ENCODE results near the gene DELE1.

DELE1 gene

DNA sequence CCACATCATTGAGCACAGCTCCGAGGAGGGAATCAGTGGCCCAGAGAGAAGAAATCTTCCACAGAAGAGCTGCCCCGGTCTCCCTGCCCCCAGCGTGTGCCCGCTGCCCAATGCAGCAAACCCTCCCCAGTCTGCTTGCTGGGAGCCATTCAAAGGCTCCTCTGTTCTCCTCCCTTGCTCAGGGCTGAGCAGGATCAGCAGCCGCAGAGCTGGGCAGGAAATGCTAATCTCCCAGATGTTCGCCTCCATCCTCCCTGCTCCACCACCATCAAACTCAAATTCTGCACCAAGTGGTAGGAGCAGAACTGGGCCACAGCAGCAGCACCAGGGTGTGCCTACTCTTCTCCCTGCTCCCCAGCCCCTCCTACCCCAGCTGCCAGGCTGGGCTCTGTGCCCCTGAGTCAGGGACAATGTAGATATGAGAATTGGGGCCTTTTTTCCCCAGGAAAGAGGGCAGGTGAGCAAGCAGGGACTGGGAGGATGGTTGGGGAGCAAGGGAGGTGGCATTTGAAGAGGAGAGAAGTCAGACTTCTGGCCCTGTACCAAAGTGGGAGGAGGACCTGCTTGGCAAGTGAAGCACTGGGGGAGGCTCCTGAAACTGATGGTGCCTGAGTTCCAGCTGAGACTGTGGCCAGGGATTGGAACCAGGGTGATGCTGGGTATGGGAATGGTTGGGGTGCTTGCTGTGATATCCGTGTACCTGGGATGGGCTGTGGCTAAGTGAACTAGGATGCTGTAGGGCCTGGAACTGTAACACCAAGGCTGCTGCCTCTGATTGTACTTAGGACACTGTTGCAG lies 43.5 kb upstream of the DELE1 start:
- H3K27me3 ChIP-seq (ENCODE audit: control insufficient read depth in 1 of 2, insufficient read depth in 1 of 2, low read length in 2 of 2), result peaks cover 89 to 93% of the 10 kb centered on the region in 2 experiments
- H3K18ac ChIP-seq (ENCODE audit: low read depth in 1 of 2, low read length in 2 of 2), result no peak overlapping the region
- H3K4me2 ChIP-seq (ENCODE audit: low read length, poor library complexity, severe bottlenecking), result no peak overlapping the region
- no peaks in the 10 kb centered on the region for H3K36me3 ChIP-seq (ENCODE audit: control insufficient read depth in 1 of 2, insufficient read depth in 2 of 2, low read depth in 1 of 2, low read length in 2 of 2)
- no peak overlapping the region for H3K9ac ChIP-seq (ENCODE audit: low read length)
- no peak overlapping the region for H2AK5ac ChIP-seq (ENCODE audit: low read length, severe bottlenecking)
- H3K4ac ChIP-seq (ENCODE audit: low read depth in 1 of 2, low read length in 2 of 2), result no peak overlapping the region
- H2BK120ac ChIP-seq (ENCODE audit: low read depth, low read length), result no peak overlapping the region
- no peak overlapping the region for H3K23ac ChIP-seq (ENCODE audit: low read length in 2 of 2)
- WGBS, result 32% methylated on average over 7 of the region's 7 CpGs
- H3K27ac ChIP-seq (ENCODE audit: low read length, poor library complexity, severe bottlenecking), result no peak overlapping the region
- no peak for DNase-seq
- no peak overlapping the region for H2BK12ac ChIP-seq (ENCODE audit: low read length in 2 of 2)
- no peak overlapping the region for H4K8ac ChIP-seq (ENCODE audit: low read length)
- H2AFZ ChIP-seq (ENCODE audit: low read depth, low read length), result no peak overlapping the region
- peaks cover 32% of the 10 kb centered on the region for H3K4me1 ChIP-seq (ENCODE audit: control insufficient read depth, insufficient read depth, low read depth, low read length)
- H4K91ac ChIP-seq (ENCODE audit: low read length), result no peak overlapping the region
- no peak overlapping the region for H3K14ac ChIP-seq (ENCODE audit: low read length in 2 of 2)
- no peak overlapping the region for H3K4me3 ChIP-seq (ENCODE audit: insufficient read depth in 1 of 2, low read depth in 1 of 2, low read length in 2 of 2)
- no peaks in the 10 kb centered on the region for H3K9me3 ChIP-seq (ENCODE audit: control insufficient read depth, low read length)
- no peak overlapping the region for H2BK5ac ChIP-seq (ENCODE audit: low read depth, low read length, poor library complexity, severe bottlenecking)
- no peak overlapping the region for H2BK15ac ChIP-seq (ENCODE audit: low read depth, poor library complexity, severe bottlenecking)
- H3K79me1 ChIP-seq (replicated peaks; ENCODE audit: low read length, poor library complexity, severe bottlenecking), result no peaks in the 10 kb centered on the region

DNA sequence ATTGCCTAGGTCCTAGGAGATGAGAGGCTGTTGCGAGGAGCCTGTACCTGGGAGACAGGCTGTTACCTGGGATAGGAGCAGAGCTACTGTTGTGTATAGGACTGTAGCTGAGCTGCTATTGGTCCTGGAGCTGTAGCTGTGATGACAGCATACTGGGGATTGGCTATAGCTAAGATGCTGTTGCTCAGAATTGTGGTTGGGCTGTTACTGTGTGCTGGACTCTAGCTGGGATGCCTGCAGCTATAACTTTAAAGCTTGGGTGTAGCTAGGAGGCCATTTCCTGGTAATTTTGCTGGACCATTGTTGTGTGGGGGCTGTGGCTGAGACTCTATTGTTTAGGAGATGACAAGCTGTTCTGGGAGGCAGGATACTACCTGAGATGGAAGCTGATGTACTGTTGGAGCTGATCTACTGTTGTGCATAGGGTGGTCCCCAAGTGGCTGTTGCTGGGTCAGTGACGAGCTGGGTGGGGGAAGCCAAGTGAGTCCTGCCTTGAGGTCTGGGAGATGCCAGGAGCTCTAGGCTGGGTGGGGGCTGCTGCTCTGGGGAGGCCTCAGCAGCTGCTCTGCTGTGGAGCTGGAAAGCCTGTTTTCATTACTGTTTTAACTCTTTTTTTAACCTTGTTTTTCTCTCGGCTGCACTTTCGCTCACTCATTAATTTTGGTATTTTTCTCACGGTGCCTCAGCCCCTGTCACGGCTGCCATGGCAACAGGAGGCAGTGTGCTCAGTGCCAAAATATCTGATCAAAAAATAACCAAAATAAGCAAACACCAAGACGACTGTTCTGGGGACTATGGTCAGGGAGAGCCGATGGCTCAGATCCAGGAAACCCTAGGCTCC lies 42.5 kb upstream of the DELE1 start:
- 62% methylated on average over 8 of the region's 8 CpGs for WGBS
- Histone ChIP-seq H2AFZ (ENCODE audit: low read depth, low read length) (no peak overlapping the region), H3K14ac (ENCODE audit: low read length in 2 of 2) (peak overlapping the region in 1 of 2 experiments; percentile 45), H3K9ac (ENCODE audit: low read length) (no peak overlapping the region), H3K4me1 (ENCODE audit: control insufficient read depth, insufficient read depth, low read depth, low read length) (peaks cover 28% of the 10 kb centered on the region), H3K4ac (ENCODE audit: low read depth in 1 of 2, low read length in 2 of 2) (no peak overlapping the region), H4K91ac (ENCODE audit: low read length) (no peak overlapping the region), H2AK5ac (ENCODE audit: low read length, severe bottlenecking) (no peak overlapping the region), H3K79me1 (replicated peaks; ENCODE audit: low read length, poor library complexity, severe bottlenecking) (no peaks in the 10 kb centered on the region), H3K18ac (ENCODE audit: low read depth in 1 of 2, low read length in 2 of 2) (no peak overlapping the region), H3K27me3 (ENCODE audit: control insufficient read depth in 1 of 2, insufficient read depth in 1 of 2, low read length in 2 of 2) (peaks cover 86 to 91% of the 10 kb centered on the region in 2 experiments), H3K9me3 (ENCODE audit: control insufficient read depth, low read length) (no peaks in the 10 kb centered on the region), H3K4me2 (ENCODE audit: low read length, poor library complexity, severe bottlenecking) (no peak overlapping the region), H3K4me3 (ENCODE audit: insufficient read depth in 1 of 2, low read depth in 1 of 2, low read length in 2 of 2) (no peak overlapping the region), H2BK12ac (ENCODE audit: low read length in 2 of 2) (no peak overlapping the region), H2BK120ac (ENCODE audit: low read depth, low read length) (no peak overlapping the region), H3K23ac (ENCODE audit: low read length in 2 of 2) (no peak overlapping the region), H3K36me3 (ENCODE audit: control insufficient read depth in 1 of 2, insufficient read depth in 2 of 2, low read depth in 1 of 2, low read length in 2 of 2) (no peaks in the 10 kb centered on the region), H4K8ac (ENCODE audit: low read length) (no peak overlapping the region), H3K27ac (ENCODE audit: low read length, poor library complexity, severe bottlenecking) (no peak overlapping the region), H2BK5ac (ENCODE audit: low read depth, low read length, poor library complexity, severe bottlenecking) (no peak overlapping the region), H2BK15ac (ENCODE audit: low read depth, poor library complexity, severe bottlenecking) (no peak overlapping the region)
- DNase-seq, result no peak

DNA sequence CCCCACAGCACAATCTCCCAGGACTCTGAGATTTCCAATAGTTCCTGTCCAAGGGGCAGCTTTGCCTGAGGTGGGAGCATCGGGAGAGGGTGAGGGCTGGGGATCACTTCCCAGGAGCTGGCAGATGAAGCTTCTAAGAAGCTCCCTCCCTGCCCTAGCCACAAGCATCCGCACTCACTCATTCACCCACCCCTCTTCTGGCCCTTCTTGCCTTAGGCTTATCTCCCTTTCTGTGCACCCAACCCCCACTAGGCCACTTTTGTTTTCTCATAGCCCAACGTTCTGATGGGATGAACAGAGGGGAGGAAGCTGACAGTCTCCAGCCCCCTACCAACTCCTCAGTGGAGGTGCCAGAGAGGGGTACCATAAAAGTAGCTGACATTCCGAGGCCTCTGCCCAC lies 41.8 kb upstream of the DELE1 start:
- 31% methylated on average over 2 of the region's 4 CpGs for WGBS
- no peak overlapping the region for H2AK5ac ChIP-seq (ENCODE audit: low read length, severe bottlenecking)
- no peak overlapping the region for H3K14ac ChIP-seq (ENCODE audit: low read length in 2 of 2)
- no peak overlapping the region for H2AFZ ChIP-seq (ENCODE audit: low read depth, low read length)
- no peak for DNase-seq
- H3K4me3 ChIP-seq (ENCODE audit: insufficient read depth in 1 of 2, low read depth in 1 of 2, low read length in 2 of 2), result no peak overlapping the region
- no peak overlapping the region for H3K4me2 ChIP-seq (ENCODE audit: low read length, poor library complexity, severe bottlenecking)
- H3K18ac ChIP-seq (ENCODE audit: low read depth in 1 of 2, low read length in 2 of 2), result no peak overlapping the region
- H3K9ac ChIP-seq (ENCODE audit: low read length), result no peak overlapping the region
- H3K36me3 ChIP-seq (ENCODE audit: control insufficient read depth in 1 of 2, insufficient read depth in 2 of 2, low read depth in 1 of 2, low read length in 2 of 2), result no peaks in the 10 kb centered on the region
- H3K27me3 ChIP-seq (ENCODE audit: control insufficient read depth in 1 of 2, insufficient read depth in 1 of 2, low read length in 2 of 2), result peaks cover 79 to 84% of the 10 kb centered on the region in 2 experiments
- no peak overlapping the region for H3K4ac ChIP-seq (ENCODE audit: low read depth in 1 of 2, low read length in 2 of 2)
- H3K79me1 ChIP-seq (replicated peaks; ENCODE audit: low read length, poor library complexity, severe bottlenecking), result no peaks in the 10 kb centered on the region
- H3K23ac ChIP-seq (ENCODE audit: low read length in 2 of 2), result no peak overlapping the region
- H2BK12ac ChIP-seq (ENCODE audit: low read length in 2 of 2), result no peak overlapping the region
- no peak overlapping the region for H4K91ac ChIP-seq (ENCODE audit: low read length)
- H2BK120ac ChIP-seq (ENCODE audit: low read depth, low read length), result no peak overlapping the region
- no peak overlapping the region for H4K8ac ChIP-seq (ENCODE audit: low read length)
- peaks cover 21% of the 10 kb centered on the region for H3K4me1 ChIP-seq (ENCODE audit: control insufficient read depth, insufficient read depth, low read depth, low read length)
- no peak overlapping the region for H2BK15ac ChIP-seq (ENCODE audit: low read depth, poor library complexity, severe bottlenecking)
- H2BK5ac ChIP-seq (ENCODE audit: low read depth, low read length, poor library complexity, severe bottlenecking), result no peak overlapping the region
- no peak overlapping the region for H3K27ac ChIP-seq (ENCODE audit: low read length, poor library complexity, severe bottlenecking)
- no peaks in the 10 kb centered on the region for H3K9me3 ChIP-seq (ENCODE audit: control insufficient read depth, low read length)

DNA sequence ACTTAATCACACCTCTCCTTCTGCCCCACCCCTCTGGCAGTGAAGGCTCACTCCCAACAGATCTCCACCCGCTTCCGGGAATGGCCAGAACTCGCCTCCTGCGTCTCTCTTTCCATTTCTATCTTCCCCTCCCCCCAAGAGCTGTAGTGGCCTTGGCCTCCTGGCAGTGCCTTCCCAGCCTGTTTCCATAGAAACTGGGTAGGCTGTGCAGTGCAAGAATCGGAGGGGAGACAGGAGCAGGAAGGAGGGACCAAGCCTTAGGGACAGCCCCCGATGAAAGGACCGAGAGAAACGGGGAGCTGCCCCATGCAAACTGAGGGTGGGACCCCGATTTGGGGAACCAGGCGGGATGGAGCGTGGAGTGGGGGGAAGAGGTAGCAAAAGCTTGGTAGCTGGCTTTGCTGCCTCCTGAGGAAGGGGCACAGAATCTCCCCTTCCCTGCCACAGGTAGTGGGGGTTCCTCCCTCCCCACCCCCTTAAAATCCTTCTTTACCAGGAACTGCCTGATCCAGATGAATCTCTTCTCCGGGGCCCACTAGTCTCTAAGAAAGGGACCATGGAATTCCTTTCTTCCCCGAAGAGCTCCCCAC lies 41.0 kb upstream of the DELE1 start:
- DNase-seq, result no peak
- H3K14ac ChIP-seq (ENCODE audit: low read length in 2 of 2), result no peak overlapping the region

More for the DNA sequence above, 41.0 kb upstream of the DELE1 start:
- Histone ChIP-seq H3K27ac (ENCODE audit: low read length, poor library complexity, severe bottlenecking) (no peak overlapping the region), H3K23ac (ENCODE audit: low read length in 2 of 2) (no peak overlapping the region), H3K9me3 (ENCODE audit: control insufficient read depth, low read length) (no peaks in the 10 kb centered on the region), H4K91ac (ENCODE audit: low read length) (no peak overlapping the region), H2AFZ (ENCODE audit: low read depth, low read length) (no peak overlapping the region), H2AK5ac (ENCODE audit: low read length, severe bottlenecking) (no peak overlapping the region), H2BK12ac (ENCODE audit: low read length in 2 of 2) (no peak overlapping the region), H2BK120ac (ENCODE audit: low read depth, low read length) (no peak overlapping the region), H3K79me1 (replicated peaks; ENCODE audit: low read length, poor library complexity, severe bottlenecking) (no peaks in the 10 kb centered on the region), H3K9ac (ENCODE audit: low read length) (no peak overlapping the region), H3K36me3 (ENCODE audit: control insufficient read depth in 1 of 2, insufficient read depth in 2 of 2, low read depth in 1 of 2, low read length in 2 of 2) (no peaks in the 10 kb centered on the region), H3K4me2 (ENCODE audit: low read length, poor library complexity, severe bottlenecking) (no peak overlapping the region), H3K4me1 (ENCODE audit: control insufficient read depth, insufficient read depth, low read depth, low read length) (peaks cover 12% of the 10 kb centered on the region), H2BK15ac (ENCODE audit: low read depth, poor library complexity, severe bottlenecking) (no peak overlapping the region), H4K8ac (ENCODE audit: low read length) (no peak overlapping the region), H3K27me3 (ENCODE audit: control insufficient read depth in 1 of 2, insufficient read depth in 1 of 2, low read length in 2 of 2) (peaks cover 71 to 76% of the 10 kb centered on the region in 2 experiments), H3K4ac (ENCODE audit: low read depth in 1 of 2, low read length in 2 of 2) (no peak overlapping the region), H3K18ac (ENCODE audit: low read depth in 1 of 2, low read length in 2 of 2) (no peak overlapping the region), H2BK5ac (ENCODE audit: low read depth, low read length, poor library complexity, severe bottlenecking) (no peak overlapping the region), H3K4me3 (ENCODE audit: insufficient read depth in 1 of 2, low read depth in 1 of 2, low read length in 2 of 2) (no peak overlapping the region)
- 13% methylated on average over 8 of the region's 13 CpGs for WGBS
